A549 (cell line): ENCODE results near the gene MOK. TPM values are rescaled to one million over a fixed set of nuclear protein-coding genes. Genes with fewer than 3 reads are reported as not detected.

Experiments used
- ATAC-seq, 2 experiments: fragments of 200-7000 bp in 1 of 2; fragments of >200 bp in 1 of 2; cut with Nextera tagmentation in 1 of 2; cut with Tn5 transposase in 1 of 2; 3 replicates each; pipeline versions ENCODE4 v1.8.0 to v1.9.1; 2018 to 2020; ENCODE audit warnings: mild to moderate bottlenecking in 1 of 2, moderate library complexity in 1 of 2
- CTCF ChIA-PET: fragments of 300-600 bp; sonication (Branson Sonifier 250); formaldehyde crosslinking; extraction: SDS; loops from one replicate; lab custom pipeline; 2021; ENCODE audit warnings: antibody characterized with exemption, inconsistent platforms; lab: Yijun Ruan, JAX
- POLR2A ChIA-PET: fragments of 350-600 bp; formaldehyde crosslinking; extraction: SDS; loops from one replicate; lab custom pipeline; 2021; ENCODE audit warnings: antibody characterized with exemption, inconsistent platforms; lab: Yijun Ruan, JAX
- DNase-seq, 2 experiments: peaks; one replicate each; pipeline versions ENCODE4 v3.0.0 to v3.0.0-alpha.2; 2011 to 2016; ENCODE audit warnings: low read depth in 1 of 2, low spot score in 1 of 2
- FAIRE-seq: peaks from 2 replicates; lab custom pipeline; 2011; peaks lifted over from hg19 to GRCh38; lab: Jason Lieb, UNC
- H3K27ac ChIP-seq, 2 experiments: fragments of >200 bp; sonication (Bioruptor Twin); formaldehyde crosslinking; 3 replicates each; pipeline ENCODE4 v1.5.1; 2016 to 2017
- H3K4me1 ChIP-seq: fragments of >200 bp; sonication (Bioruptor Twin); formaldehyde crosslinking; 3 replicates; pipeline ENCODE4 v1.6.1; 2016
- H3K4me2 ChIP-seq: fragments of >200 bp; sonication (Bioruptor Twin); formaldehyde crosslinking; 3 replicates; pipeline ENCODE4 v1.6.1; 2016
- H3K4me3 ChIP-seq: fragments of >200 bp; sonication (Bioruptor Twin); formaldehyde crosslinking; 3 replicates; pipeline ENCODE4 v1.5.1; 2016
- H3K9me3 ChIP-seq: fragments of >200 bp; sonication (Bioruptor Twin); formaldehyde crosslinking; 3 replicates; pipeline ENCODE4 v1.6.1; 2016
- CBX2 ChIP-seq: fragments of 200-600 bp; sonication (generic); IDR thresholded peaks from 2 replicates; pipeline ENCODE4 v1.6.1; 2016; ENCODE audit warnings: low read depth, mild to moderate bottlenecking, borderline replicate concordance
- CHD2 ChIP-seq: fragments of 150-350 bp; IDR thresholded peaks from 2 replicates; pipeline ENCODE4 v1.6.1; 2014; ENCODE audit warnings: low read length; ENCODE audit not compliant: partially characterized antibody
- FOXS1 ChIP-seq: fragments of 250-450 bp; sonication (Bioruptor Pico); IDR thresholded peaks from 2 replicates; pipeline ENCODE4 v1.5.0; 2020; ENCODE audit warnings: mild to moderate bottlenecking, moderate library complexity
- HOXB13 ChIP-seq: fragments of 250-450 bp; sonication (Bioruptor Pico); IDR thresholded peaks from 2 replicates; pipeline ENCODE4 v1.5.0; 2020; ENCODE audit warnings: low read depth, mild to moderate bottlenecking, moderate library complexity
- HOXB5 ChIP-seq: fragments of 250-450 bp; sonication (Bioruptor Pico); IDR thresholded peaks from 2 replicates; pipeline ENCODE4 v1.5.0; 2020; ENCODE audit warnings: mild to moderate bottlenecking, moderate library complexity
- JUN ChIP-seq, 2 experiments: fragments of >200 bp; sonication (Bioruptor Twin); formaldehyde crosslinking; IDR thresholded peaks; 2 replicates in 1 of 2; 3 replicates in 1 of 2; pipeline ENCODE4 v1.6.1; 2016 to 2017
- JUNB ChIP-seq: fragments of >200 bp; sonication (Bioruptor Twin); formaldehyde crosslinking; IDR thresholded peaks from 2 replicates; pipeline ENCODE4 v1.6.1; 2016
- MAFK ChIP-seq: fragments of 450-650 bp; IDR thresholded peaks from 2 replicates; pipeline ENCODE4 v1.6.1; 2014; ENCODE audit not compliant: partially characterized antibody
- PHF8 ChIP-seq: fragments of 200-600 bp; sonication (generic); IDR thresholded peaks from 2 replicates; pipeline ENCODE4 v1.6.1; 2016; ENCODE audit warnings: low read depth, mild to moderate bottlenecking, antibody characterized with exemption, moderate library complexity, borderline replicate concordance
- POLR2A ChIP-seq: IDR thresholded peaks from 2 replicates; pipeline ENCODE4 v1.6.1; 2012; ENCODE audit warnings: mild to moderate bottlenecking, low read length
- ZC3H11A ChIP-seq: fragments of 450-650 bp; IDR thresholded peaks from 2 replicates; pipeline ENCODE4 v1.6.1; 2014; ENCODE audit warnings: antibody characterized with exemption, mild to moderate bottlenecking
- ZNF302 ChIP-seq: fragments of 250-450 bp; sonication (Bioruptor Pico); IDR thresholded peaks from 2 replicates; pipeline ENCODE4 v1.9.0; 2021; ENCODE audit warnings: inconsistent platforms, mild to moderate bottlenecking, moderate library complexity
- WGBS: methylation state at CpG from one replicate; pipeline ENCODE4 v1.1.6; 2017; ENCODE audit errors: missing lambda C conversion rate; 5-methylcytosine and 5-hydroxymethylcytosine counted together
- polyA plus RNA-seq, 4 experiments: library from polyadenylated mRNA; depleted of rRNA in 3 of 4; stranded (reverse); fragments of >200 nt; fragmentation: RNase III in 1 of 4; extraction: RNeasy Plus Mini Kit Qiagen cat#74134 plus additional on column Dnase treatment in 1 of 4; gene quantifications; 2 replicates in 3 of 4; 3 replicates in 1 of 4; pipeline ENCODE4 v1.2.3, GENCODE V29; 2011 to 2017
- TF ChIP-seq, protein P1 (sequence below): IDR thresholded peaks from 2 replicates; pipeline ENCODE4 v1.6.1; 2012
- TF ChIP-seq, protein P2 (sequence below): fragments of 200-600 bp; sonication (generic); IDR thresholded peaks from 2 replicates; pipeline ENCODE4 v1.6.1; 2016; ENCODE audit warnings: antibody characterized with exemption, mild to moderate bottlenecking, moderate library complexity
- TF ChIP-seq, protein P3 (sequence below): fragments of >200 bp; sonication (Bioruptor Twin); formaldehyde crosslinking; IDR thresholded peaks from 3 replicates; pipeline ENCODE4 v1.6.1; 2016

MOK gene
- polyA plus RNA-seq, 2 of the 4 experiments (the other 2 are of a cell fraction), result 12.6 to 18.5 TPM

DNA sequence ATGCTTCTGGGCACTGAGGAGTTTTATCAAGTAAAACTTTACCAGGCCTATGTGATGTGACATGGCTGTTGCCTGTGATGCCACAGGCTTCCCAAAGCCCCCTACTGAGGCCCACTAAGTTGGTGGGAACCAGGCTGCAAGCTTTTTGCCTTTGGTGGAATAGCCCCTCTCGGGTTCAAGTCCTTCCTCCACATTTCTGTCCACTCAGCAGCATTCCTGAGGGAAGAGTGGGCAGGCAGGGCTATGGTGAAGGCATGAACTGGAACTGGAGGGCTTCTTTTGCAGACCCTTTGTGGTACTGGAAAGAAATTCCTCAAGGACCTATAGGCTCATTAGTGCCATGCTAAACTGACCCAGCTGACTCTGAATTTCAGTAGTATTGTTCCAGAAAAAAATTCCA lies 116.8 kb downstream of the MOK start:
- DNase-seq, result no peak
- no peak for ATAC-seq
- POLR2A ChIA-PET, result no interaction called here
- CTCF ChIA-PET, result interaction anchor here (0.8 to 1.4 kb wide), 6 partner anchors 27 to 228 kb away, joined by 3 to 5 read pairs (median 4); no protein-coding TSS in a partner anchor
- peaks cover 54% of the 10 kb centered on the region for H3K4me1 ChIP-seq
- H3K27ac ChIP-seq, result peak overlapping the region in 1 of 2 experiments; percentile 52; a peak in 2 of 6 replicates
- no peak for TF ChIP-seq HOXB5 (CRISPR knock-in tag)
- TF ChIP-seq HOXB13 (CRISPR knock-in tag), result no peak
- peak; percentile 68 for TF ChIP-seq MAFK
- TF ChIP-seq, all 56 proteins: peak for 1
- WGBS, result 80% methylated on average over 1 of the region's 1 CpG
- H3K4me3 ChIP-seq, result no peak overlapping the region
- H3K4me2 ChIP-seq, result no peak overlapping the region
- no peaks in the 10 kb centered on the region for H3K9me3 ChIP-seq
- no peak for FAIRE-seq

DNA sequence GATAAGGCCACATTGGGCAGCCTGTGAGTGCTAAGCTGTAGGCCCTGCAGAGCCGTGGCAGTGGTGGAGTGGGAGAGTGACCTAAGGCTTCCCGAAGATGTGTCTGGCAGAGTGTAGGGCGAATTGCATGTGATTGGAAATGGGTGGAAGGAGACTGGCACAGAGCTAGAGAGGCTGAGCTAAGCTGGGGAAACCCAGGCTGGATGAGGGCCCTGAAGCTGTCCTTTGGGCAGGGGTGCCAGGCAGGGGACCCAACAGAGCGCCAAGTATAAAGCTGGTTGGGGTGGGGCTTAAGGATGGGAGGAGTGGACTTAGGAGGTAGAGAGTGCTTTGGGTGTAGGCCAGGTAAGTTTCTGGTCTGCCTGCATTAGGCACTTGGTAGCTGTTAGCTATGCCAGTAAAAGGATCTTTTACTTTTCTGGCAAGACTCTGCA lies 117.4 kb downstream of the MOK start:
- no peak for TF ChIP-seq CHD2
- no peak for TF ChIP-seq POLR2A
- no peak for TF ChIP-seq CBX2
- TF ChIP-seq, protein P1, sequence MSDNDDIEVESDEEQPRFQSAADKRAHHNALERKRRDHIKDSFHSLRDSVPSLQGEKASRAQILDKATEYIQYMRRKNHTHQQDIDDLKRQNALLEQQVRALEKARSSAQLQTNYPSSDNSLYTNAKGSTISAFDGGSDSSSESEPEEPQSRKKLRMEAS, result no peak
- no peak for TF ChIP-seq FOXS1
- TF ChIP-seq PHF8, result no peak
- TF ChIP-seq, protein P2, sequence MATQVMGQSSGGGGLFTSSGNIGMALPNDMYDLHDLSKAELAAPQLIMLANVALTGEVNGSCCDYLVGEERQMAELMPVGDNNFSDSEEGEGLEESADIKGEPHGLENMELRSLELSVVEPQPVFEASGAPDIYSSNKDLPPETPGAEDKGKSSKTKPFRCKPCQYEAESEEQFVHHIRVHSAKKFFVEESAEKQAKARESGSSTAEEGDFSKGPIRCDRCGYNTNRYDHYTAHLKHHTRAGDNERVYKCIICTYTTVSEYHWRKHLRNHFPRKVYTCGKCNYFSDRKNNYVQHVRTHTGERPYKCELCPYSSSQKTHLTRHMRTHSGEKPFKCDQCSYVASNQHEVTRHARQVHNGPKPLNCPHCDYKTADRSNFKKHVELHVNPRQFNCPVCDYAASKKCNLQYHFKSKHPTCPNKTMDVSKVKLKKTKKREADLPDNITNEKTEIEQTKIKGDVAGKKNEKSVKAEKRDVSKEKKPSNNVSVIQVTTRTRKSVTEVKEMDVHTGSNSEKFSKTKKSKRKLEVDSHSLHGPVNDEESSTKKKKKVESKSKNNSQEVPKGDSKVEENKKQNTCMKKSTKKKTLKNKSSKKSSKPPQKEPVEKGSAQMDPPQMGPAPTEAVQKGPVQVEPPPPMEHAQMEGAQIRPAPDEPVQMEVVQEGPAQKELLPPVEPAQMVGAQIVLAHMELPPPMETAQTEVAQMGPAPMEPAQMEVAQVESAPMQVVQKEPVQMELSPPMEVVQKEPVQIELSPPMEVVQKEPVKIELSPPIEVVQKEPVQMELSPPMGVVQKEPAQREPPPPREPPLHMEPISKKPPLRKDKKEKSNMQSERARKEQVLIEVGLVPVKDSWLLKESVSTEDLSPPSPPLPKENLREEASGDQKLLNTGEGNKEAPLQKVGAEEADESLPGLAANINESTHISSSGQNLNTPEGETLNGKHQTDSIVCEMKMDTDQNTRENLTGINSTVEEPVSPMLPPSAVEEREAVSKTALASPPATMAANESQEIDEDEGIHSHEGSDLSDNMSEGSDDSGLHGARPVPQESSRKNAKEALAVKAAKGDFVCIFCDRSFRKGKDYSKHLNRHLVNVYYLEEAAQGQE, result no peak
- no peak for TF ChIP-seq JUNB
- TF ChIP-seq ZNF302 (CRISPR knock-in tag), result no peak
- TF ChIP-seq ZC3H11A, result no peak
- no peak for TF ChIP-seq JUN (IDR thresholded peaks at IDR 0.05)
- no peak for TF ChIP-seq MAFK
- Histone ChIP-seq H3K4me3 (no peak overlapping the region), H3K27ac (peak overlapping the region; percentile 79 to 81), H3K4me2 (peak overlapping the region; percentile 69), H3K4me1 (peaks cover 60% of the 10 kb centered on the region), H3K9me3 (no peaks in the 10 kb centered on the region)
- FAIRE-seq, result no peak
- 88% methylated on average over 4 of the region's 4 CpGs for WGBS
- DNase-seq, result no peak
- ChIA-PET POLR2A (interaction anchor here (0.7 kb wide), 1 partner anchor 28 kb away, joined by 3 read pairs; no protein-coding TSS in a partner anchor), CTCF (interaction anchor here (0.6 to 1.4 kb wide), 6 partner anchors 27 to 126 kb away, joined by 3 to 4 read pairs (median 3); no protein-coding TSS in a partner anchor)
- peak; percentile 48 to 54; a peak in 5 of 6 replicates for ATAC-seq

DNA sequence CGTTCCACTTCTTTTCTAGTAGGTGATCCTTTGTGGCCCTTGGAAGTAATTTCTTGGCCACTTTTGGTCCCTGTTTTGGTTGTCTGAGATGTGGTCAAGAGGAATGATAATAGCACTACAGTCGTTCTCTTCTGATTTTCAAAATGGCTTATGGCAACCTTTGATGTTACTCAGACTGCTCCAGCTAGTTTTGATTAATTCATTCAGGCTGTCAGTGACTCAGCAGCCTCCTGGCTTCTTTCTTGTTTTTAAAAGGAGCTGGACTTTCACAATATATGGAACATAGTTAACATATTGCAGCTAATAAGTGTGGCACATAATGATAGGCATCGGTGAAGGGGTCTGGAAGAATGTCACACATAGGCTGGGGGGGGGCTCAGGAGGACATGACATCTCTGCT lies 117.9 kb downstream of the MOK start:
- Histone ChIP-seq H3K4me2 (peak overlapping the region; percentile 69), H3K4me3 (no peak overlapping the region), H3K9me3 (no peaks in the 10 kb centered on the region), H3K27ac (peak overlapping the region; percentile 79 to 81), H3K4me1 (peaks cover 65% of the 10 kb centered on the region)
- ChIA-PET POLR2A (interaction anchor here (0.7 kb wide), 2 partner anchors 27 to 268 kb away, joined by 3 read pairs; no protein-coding TSS in a partner anchor), CTCF (interaction anchor here (1.0 to 1.4 kb wide), 4 partner anchors 49 to 225 kb away, joined by 3 to 4 read pairs (median 4); no protein-coding TSS in a partner anchor)
- ATAC-seq (peak; percentile 51 to 55; a peak in 4 of 6 replicates), FAIRE-seq (no peak), DNase-seq (peak; percentile 25 to 34)
- TF ChIP-seq HOXB5 (CRISPR knock-in tag), result peak; percentile 96
- TF ChIP-seq, protein P3, sequence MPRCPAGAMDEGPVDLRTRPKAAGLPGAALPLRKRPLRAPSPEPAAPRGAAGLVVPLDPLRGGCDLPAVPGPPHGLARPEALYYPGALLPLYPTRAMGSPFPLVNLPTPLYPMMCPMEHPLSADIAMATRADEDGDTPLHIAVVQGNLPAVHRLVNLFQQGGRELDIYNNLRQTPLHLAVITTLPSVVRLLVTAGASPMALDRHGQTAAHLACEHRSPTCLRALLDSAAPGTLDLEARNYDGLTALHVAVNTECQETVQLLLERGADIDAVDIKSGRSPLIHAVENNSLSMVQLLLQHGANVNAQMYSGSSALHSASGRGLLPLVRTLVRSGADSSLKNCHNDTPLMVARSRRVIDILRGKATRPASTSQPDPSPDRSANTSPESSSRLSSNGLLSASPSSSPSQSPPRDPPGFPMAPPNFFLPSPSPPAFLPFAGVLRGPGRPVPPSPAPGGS, result no peak
- WGBS, result 48% methylated on average over 3 of the region's 3 CpGs
